ENCODE results near the gene SLC24A5.

DNA sequence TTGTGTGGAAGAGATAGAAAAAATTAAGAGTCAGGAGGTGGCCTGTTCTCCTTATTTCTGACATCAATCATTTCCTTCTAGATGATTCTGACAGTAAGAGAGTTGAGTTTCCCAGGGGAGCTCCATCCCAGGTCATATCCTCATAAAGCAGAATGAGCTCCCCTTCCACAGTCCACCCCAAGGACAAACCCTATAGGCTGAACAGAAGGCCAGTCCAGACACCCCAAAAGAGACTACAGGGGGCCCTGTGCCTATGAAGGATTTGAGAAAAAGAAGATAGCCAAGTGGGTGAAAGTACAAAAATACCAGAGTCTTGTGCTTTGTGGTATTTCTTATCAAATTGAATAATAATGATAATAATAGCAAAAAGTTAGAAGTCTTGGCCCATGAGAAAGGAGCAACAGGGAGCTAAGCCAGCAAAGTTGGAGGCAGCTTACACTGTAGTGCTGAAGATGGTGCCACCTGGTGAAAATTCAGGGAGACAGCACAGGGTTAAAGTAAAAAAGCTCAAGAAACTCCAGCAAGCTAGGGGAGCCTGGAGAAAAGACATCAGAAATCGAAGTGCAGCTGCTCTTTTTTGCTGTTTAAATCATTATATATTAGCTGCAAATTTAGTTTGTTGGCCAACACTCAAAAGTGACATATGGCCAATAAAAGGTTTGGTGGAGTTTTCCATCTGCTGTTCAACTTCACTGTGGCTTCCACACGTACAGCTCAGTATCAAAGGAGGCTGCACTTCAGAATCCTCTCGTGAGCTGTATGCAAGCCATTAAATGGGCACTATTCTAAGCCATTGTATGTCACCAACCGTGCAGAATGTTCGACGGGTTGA, 35.8 kb upstream of the SLC24A5 start:
- TF ChIP-seq, protein P1, sequence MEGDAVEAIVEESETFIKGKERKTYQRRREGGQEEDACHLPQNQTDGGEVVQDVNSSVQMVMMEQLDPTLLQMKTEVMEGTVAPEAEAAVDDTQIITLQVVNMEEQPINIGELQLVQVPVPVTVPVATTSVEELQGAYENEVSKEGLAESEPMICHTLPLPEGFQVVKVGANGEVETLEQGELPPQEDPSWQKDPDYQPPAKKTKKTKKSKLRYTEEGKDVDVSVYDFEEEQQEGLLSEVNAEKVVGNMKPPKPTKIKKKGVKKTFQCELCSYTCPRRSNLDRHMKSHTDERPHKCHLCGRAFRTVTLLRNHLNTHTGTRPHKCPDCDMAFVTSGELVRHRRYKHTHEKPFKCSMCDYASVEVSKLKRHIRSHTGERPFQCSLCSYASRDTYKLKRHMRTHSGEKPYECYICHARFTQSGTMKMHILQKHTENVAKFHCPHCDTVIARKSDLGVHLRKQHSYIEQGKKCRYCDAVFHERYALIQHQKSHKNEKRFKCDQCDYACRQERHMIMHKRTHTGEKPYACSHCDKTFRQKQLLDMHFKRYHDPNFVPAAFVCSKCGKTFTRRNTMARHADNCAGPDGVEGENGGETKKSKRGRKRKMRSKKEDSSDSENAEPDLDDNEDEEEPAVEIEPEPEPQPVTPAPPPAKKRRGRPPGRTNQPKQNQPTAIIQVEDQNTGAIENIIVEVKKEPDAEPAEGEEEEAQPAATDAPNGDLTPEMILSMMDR (IDR thresholded peaks at IDR 0.05), result peak in 2 of 7 experiments; percentile 8 to 10
- no peak for TF ChIP-seq POLR2A (IDR thresholded peaks at IDR 0.05)
- TF ChIP-seq POLR2AphosphoS5 (IDR thresholded peaks at IDR 0.05), result no peak
